DMS79 treated with DMSO at 0.1 percent for 48 hours (cell line): Measurements from ENCODE around the gene NKX2-3.

ENCODE experiments used
- DNase-seq: peaks from one replicate; lab custom pipeline; 2025; lab: John Stamatoyannopoulos, UW

The NKX2-3 gene

DNA sequence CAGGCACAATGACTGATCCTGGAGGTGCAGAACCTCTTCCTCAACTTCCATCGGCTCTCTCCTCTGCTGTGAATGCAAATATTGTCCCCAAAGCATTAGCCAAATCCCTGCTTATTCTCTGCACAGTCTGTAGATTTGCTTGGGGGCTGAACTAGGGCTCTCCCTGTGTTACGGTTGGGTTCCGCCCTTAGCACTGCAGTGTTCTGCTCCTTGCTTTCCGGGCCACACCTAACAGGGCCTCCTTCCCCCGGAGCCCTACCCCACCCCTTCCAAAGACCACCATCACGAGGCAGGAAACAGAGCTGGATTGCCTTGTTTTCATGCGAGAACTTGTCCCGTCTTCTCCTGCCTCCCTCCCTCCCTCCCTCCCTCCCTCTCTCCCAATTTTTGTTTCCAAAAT, 50.9 kb downstream of the NKX2-3 start:
- DNase-seq: no peak
